Common myeloid progenitor, CD34-positive (primary cell): ENCODE data around the gene BIRC2.

Source experiments
- CTCF ChIA-PET: fragments of 350-600 bp; sonication (Branson Sonifier 250); formaldehyde crosslinking; loops from one replicate; lab custom pipeline; 2021; ENCODE audit warnings: antibody characterized with exemption; lab: Charles Lee
- POLR2A ChIA-PET: fragments of 350-600 bp; sonication (Branson Sonifier 250); formaldehyde crosslinking; loops from one replicate; lab custom pipeline; 2021; ENCODE audit warnings: antibody characterized with exemption; lab: Charles Lee
- DNase-seq, 3 donors: peaks; one replicate each; pipeline versions ENCODE4 v3.0.0 to v3.0.0-alpha.2; 2013
- H3K27ac ChIP-seq, 2 experiments: 1 replicate in 1 of 2; 2 replicates in 1 of 2; pipeline ENCODE4 v1.7.0; 2013; ENCODE audit warnings: inconsistent platforms in 2 of 2, low read length in 2 of 2, mild to moderate bottlenecking in 2 of 2, low read depth in 1 of 2, moderate library complexity in 1 of 2; ENCODE audit not compliant: severe bottlenecking in 2 of 2, insufficient read depth in 1 of 2, poor library complexity in 1 of 2
- H3K27me3 ChIP-seq, 5 experiments: replicated peaks in 2 of 5; 1 replicate in 3 of 5; 2 replicates in 2 of 5; pipeline versions ENCODE4 v1.6.1 to v1.7.0; 2013; ENCODE audit warnings: low read length in 4 of 5, mild to moderate bottlenecking in 2 of 5, moderate library complexity in 2 of 5, inconsistent platforms in 1 of 5; ENCODE audit not compliant: insufficient read depth in 5 of 5, control insufficient read depth in 4 of 5
- H3K36me3 ChIP-seq, 4 experiments: 1 replicate in 2 of 4; 2 replicates in 2 of 4; pipeline versions ENCODE4 v1.6.1 to v1.7.0; 2013; ENCODE audit warnings: low read length in 3 of 4, control low read depth in 1 of 4, mild to moderate bottlenecking in 1 of 4; ENCODE audit not compliant: control insufficient read depth in 4 of 4, insufficient read depth in 4 of 4
- H3K4me1 ChIP-seq, 4 experiments: 1 replicate in 3 of 4; 2 replicates in 1 of 4; pipeline versions ENCODE4 v1.6.1 to v1.7.1; 2013; ENCODE audit warnings: low read length in 3 of 4, mild to moderate bottlenecking in 3 of 4, control low read depth in 1 of 4, inconsistent platforms in 1 of 4, moderate library complexity in 1 of 4; ENCODE audit not compliant: control insufficient read depth in 4 of 4, insufficient read depth in 4 of 4; ENCODE audit errors: control extremely low read depth in 1 of 4
- H3K4me3 ChIP-seq, 7 experiments: 1 replicate in 4 of 7; 2 replicates in 3 of 7; pipeline versions ENCODE4 v1.5.1 to v1.7.0; 2013; ENCODE audit warnings: mild to moderate bottlenecking in 7 of 7, low read length in 6 of 7, moderate library complexity in 6 of 7, inconsistent platforms in 2 of 7, low read depth in 2 of 7, control low read depth in 1 of 7; ENCODE audit not compliant: insufficient read depth in 4 of 7, control insufficient read depth in 1 of 7; ENCODE audit errors: extremely low read depth in 1 of 7
- H3K9me3 ChIP-seq, 5 experiments: 1 replicate in 4 of 5; 2 replicates in 1 of 5; pipeline versions ENCODE4 v1.6.1 to v1.7.1; 2013; ENCODE audit warnings: low read length in 4 of 5, mild to moderate bottlenecking in 2 of 5, inconsistent platforms in 1 of 5, low read depth in 1 of 5, moderate library complexity in 1 of 5; ENCODE audit not compliant: control insufficient read depth in 4 of 5, insufficient read depth in 2 of 5; ENCODE audit errors: control extremely low read depth in 1 of 5
- WGBS: methylation state at CpG from one replicate; pipeline ENCODE4 v1.1.5; 2013; ENCODE audit not compliant: insufficient coverage; 5-methylcytosine and 5-hydroxymethylcytosine counted together

The BIRC2 gene

DNA sequence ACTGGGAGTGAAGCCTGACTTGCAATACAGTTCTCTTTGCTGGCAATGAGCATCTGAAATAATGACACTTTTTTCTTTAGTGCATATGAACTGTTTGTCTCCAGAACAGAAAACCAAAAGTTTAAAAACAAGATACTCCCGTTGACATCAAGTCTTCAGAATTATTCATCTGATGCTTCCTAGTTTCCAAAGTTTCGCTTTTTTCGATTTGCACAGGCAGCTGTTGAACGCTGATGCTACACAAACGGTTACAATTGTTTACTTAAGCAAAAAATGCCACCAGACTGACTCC, 612 bp upstream of the BIRC2 start:
- no peak for DNase-seq
- WGBS = 0% methylated on average over 5 of the region's 5 CpGs
- peaks cover 15 to 32% (median 26%) of the 10 kb centered on the region in 4 experiments for H3K4me1 ChIP-seq
- ChIA-PET CTCF (interaction anchor here (2.1 kb wide), 1 partner anchor 22 kb away, joined by 9 read pairs; no protein-coding TSS in a partner anchor), POLR2A (interaction anchor here (0.6 to 1.8 kb wide), 4 partner anchors 28 to 58 kb away, joined by 4 to 9 read pairs (median 6); no protein-coding TSS in a partner anchor)
- H3K9me3 ChIP-seq = no peaks in the 10 kb centered on the region
- peak overlapping the region; percentile 95 to 98 for H3K27ac ChIP-seq
- H3K27me3 ChIP-seq = no peaks in the 10 kb centered on the region
- H3K36me3 ChIP-seq = peaks cover 2 to 14% (median 7%) of the 10 kb centered on the region in 4 experiments
- peak overlapping the region; percentile 84 to 98 (median 94) for H3K4me3 ChIP-seq

DNA sequence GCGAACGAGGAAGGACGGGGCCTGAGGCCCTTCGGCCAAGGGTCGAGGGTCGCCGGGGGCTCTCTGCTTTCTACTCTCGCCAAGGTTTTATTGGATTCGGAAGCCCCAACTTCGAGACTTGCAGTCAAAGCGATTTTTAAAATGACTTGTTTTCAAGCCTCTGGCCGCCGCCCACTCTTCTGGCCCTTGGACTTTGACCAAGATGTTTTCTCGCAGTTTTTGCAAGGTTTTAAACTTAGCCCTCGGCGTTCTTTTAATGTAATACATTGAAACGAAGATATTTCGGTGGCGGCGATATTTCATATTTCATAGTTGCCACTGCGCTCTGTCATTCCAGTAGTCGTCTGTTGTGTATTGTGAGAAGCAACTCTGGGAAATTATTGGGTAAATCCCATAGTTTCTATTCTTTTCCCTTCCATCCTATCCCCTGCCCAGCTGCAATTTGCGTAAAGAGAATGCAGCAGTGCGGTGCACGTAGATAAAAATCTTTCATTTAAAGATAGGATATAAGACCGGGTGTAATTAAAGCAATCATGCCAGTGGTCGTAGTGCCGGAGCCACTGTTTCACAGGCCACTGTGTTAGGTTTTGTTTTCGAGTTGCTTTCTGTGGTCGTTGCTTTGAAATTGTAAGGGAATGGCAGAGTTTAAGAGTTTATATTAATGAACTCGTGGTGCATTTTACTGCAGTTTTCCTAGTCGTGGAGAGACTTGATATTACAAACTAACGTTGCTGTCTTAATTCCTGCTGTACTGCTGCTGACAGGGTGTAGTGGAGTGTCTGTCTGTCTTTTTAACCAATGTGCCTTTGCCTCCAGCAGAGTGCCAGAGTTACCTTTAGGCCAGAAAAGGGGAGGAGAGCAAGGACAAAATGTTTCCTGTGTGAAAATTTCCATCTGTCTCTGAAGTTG, 702 bp downstream of the BIRC2 start:
- H3K36me3 ChIP-seq = peaks cover 2 to 14% (median 7%) of the 10 kb centered on the region in 4 experiments
- ChIA-PET POLR2A (interaction anchor here (0.6 to 1.8 kb wide), 5 partner anchors 19 to 106 kb away, joined by 3 to 9 read pairs (median 3); no protein-coding TSS in a partner anchor), CTCF (interaction anchor here (1.0 to 3.6 kb wide), 3 partner anchors 27 to 52 kb away, joined by 3 to 14 read pairs (median 4); no protein-coding TSS in a partner anchor)
- no peaks in the 10 kb centered on the region for H3K27me3 ChIP-seq
- peak; percentile 11 to 54 (median 36) for DNase-seq
- H3K27ac ChIP-seq = peak overlapping the region; percentile 95 to 98
- H3K4me3 ChIP-seq = peak overlapping the region; percentile 84 to 98 (median 94)
- under 1% methylated on average over 32 of the region's 33 CpGs for WGBS
- no peaks in the 10 kb centered on the region for H3K9me3 ChIP-seq
- peaks cover 9 to 26% (median 24%) of the 10 kb centered on the region in 4 experiments for H3K4me1 ChIP-seq

GRCh38 chr11:102357116-102357515, 10.1 kb downstream of the BIRC2 start:
- H3K27ac ChIP-seq = no peak overlapping the region
- no peak for DNase-seq
- peaks cover 0 to 10% (median 2%) of the 10 kb centered on the region in 5 experiments for H3K9me3 ChIP-seq
- peaks cover 17 to 42% (median 24%) of the 10 kb centered on the region in 4 experiments for H3K36me3 ChIP-seq
- H3K4me1 ChIP-seq = peaks cover 0 to 5% (median 0%) of the 10 kb centered on the region in 4 experiments
- H3K4me3 ChIP-seq = no peak overlapping the region
- CTCF ChIA-PET = no interaction called here
- H3K27me3 ChIP-seq = no peaks in the 10 kb centered on the region
- POLR2A ChIA-PET = no interaction called here

GRCh38 chr11:102359372-102359771, 12.4 kb downstream of the BIRC2 start:
- Histone ChIP-seq H3K9me3 (peaks cover 0 to 10% (median 2%) of the 10 kb centered on the region in 5 experiments), H3K36me3 (peaks cover 22 to 57% (median 24%) of the 10 kb centered on the region in 4 experiments), H3K4me1 (peaks cover 0 to 5% (median 0%) of the 10 kb centered on the region in 4 experiments), H3K4me3 (no peak overlapping the region), H3K27me3 (no peaks in the 10 kb centered on the region), H3K27ac (no peak overlapping the region)
- WGBS = 83% methylated on average over 3 of the region's 3 CpGs
- ChIA-PET CTCF (interaction anchor here (0.7 to 3.2 kb wide), 8 partner anchors 9 to 254 kb away, joined by 3 to 15 read pairs (median 4); no protein-coding TSS in a partner anchor), POLR2A (interaction anchor here (0.7 to 1.2 kb wide), 2 partner anchors 9 to 17 kb away, joined by 3 read pairs; no protein-coding TSS in a partner anchor)
- DNase-seq = peak in 2 of 3 donors; percentile 39 to 41

DNA sequence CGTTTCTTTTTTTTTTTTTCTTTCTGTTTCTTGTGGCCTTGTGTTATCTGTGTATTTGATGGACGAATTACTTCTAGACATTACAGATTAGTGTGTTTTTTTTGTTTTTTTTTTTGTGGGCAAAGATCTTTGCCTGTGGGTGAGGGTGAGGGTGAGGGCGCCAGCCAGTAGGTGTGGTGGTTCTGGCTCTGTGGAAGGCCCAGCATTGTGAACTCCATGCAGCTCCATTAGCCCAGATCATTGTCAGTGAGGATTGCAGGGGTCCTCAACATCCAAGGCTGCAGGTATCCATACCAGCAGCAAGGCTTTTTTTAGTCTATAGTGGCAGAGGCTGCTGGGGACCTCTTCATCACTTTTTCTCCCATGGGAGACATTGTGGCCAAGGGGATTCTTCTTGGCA, 13.7 kb downstream of the BIRC2 start:
- H3K4me3 ChIP-seq = no peak overlapping the region
- no peak for DNase-seq
- peaks cover 26 to 66% (median 30%) of the 10 kb centered on the region in 4 experiments for H3K36me3 ChIP-seq
- H3K27ac ChIP-seq = no peak overlapping the region
- ChIA-PET CTCF (interaction anchor here (0.7 to 3.2 kb wide), 6 partner anchors 11 to 220 kb away, joined by 3 to 15 read pairs (median 4); no protein-coding TSS in a partner anchor), POLR2A (no interaction called here)
- peaks cover 0 to 5% (median 0%) of the 10 kb centered on the region in 4 experiments for H3K4me1 ChIP-seq
- peaks cover 0 to 8% (median 2%) of the 10 kb centered on the region in 5 experiments for H3K9me3 ChIP-seq
- no CpG with 5 or more reads among the region's 3 CpGs for WGBS
- no peaks in the 10 kb centered on the region for H3K27me3 ChIP-seq

- 96% methylated on average over 4 of the region's 5 CpGs for WGBS
- Histone ChIP-seq H3K27ac (no peak overlapping the region), H3K27me3 (no peaks in the 10 kb centered on the region), H3K4me1 (peaks cover 0 to 5% (median 0%) of the 10 kb centered on the region in 4 experiments), H3K4me3 (no peak overlapping the region), H3K9me3 (peaks cover 0 to 6% (median 2%) of the 10 kb centered on the region in 5 experiments), H3K36me3 (peaks cover 30 to 72% (median 34%) of the 10 kb centered on the region in 4 experiments)
- POLR2A ChIA-PET = no interaction called here
- DNase-seq = no peak
- CTCF ChIA-PET = interaction anchor here (0.9 to 2.1 kb wide), 2 partner anchors 19 to 21 kb away, joined by 3 to 9 read pairs; no protein-coding TSS in a partner anchor
These were observed 14.3 kb downstream of the BIRC2 start for GRCh38 chr11:102361086-102362031.
